ENCODE data around the gene AATK. TPM values are rescaled to one million over a fixed set of nuclear protein-coding genes. Genes with fewer than 3 reads are reported as not detected.

Gene AATK
- total and polyA plus RNA-seq, 2 experiments from 2014 or later: 1.1 to 5.0 TPM

DNA sequence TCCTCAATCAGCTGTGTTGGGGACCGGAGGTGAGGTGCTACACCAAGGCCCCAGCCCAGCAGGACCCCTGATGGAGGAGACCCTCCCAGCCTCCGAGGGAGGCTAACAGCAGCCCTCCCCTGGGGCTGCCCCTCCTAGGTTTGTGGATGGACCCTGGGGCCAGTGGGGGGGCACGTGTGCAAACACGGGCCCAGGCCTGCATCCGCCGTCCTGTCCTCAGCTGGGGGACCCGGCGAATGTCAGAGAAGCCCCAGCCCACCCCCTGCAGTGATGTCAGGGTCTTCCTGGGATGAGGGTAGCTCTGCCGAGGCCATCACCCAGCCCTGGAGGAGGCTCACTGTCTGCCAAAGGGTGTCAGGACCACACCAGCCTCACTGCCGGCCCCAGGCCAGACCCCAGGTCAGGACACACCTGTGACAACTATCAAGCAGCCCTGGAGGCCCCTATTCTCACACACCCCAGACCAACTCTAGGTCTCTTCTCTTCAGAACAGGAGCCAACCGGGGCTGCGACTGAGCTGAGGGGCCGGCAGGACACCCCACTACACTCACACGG, 30.0 kb upstream of the AATK start:
- Histone ChIP-seq H3K4me2 (no peak overlapping the region), H3K4me1 (ENCODE audit: insufficient read depth) (no peaks in the 10 kb centered on the region), H3F3A (replicated peaks; ENCODE audit: low read depth) (no peaks in the 10 kb centered on the region), H3K79me2 (replicated peaks; ENCODE audit: insufficient read depth) (no peaks in the 10 kb centered on the region), H3K9me2 (ENCODE audit: insufficient read depth) (no peaks in the 10 kb centered on the region), H3K27ac (ENCODE audit: low read depth) (no peak overlapping the region), H3K36me3 (ENCODE audit: insufficient read depth) (no peaks in the 10 kb centered on the region; the same call in 1 of the 2 replicates), H2AFZ (no peak overlapping the region), H4K20me1 (replicated peaks; ENCODE audit: insufficient read depth) (no peaks in the 10 kb centered on the region), H3K27me3 (ENCODE audit: insufficient read depth) (no peaks in the 10 kb centered on the region), H3K4me3 (no peak overlapping the region)
- Mint-ChIP-seq H3K27ac (no peak overlapping the region), H3K4me1 (no peaks in the 10 kb centered on the region), H3K4me3 (no peak overlapping the region), H3K9me3 (no peaks in the 10 kb centered on the region), H3K27me3 (ENCODE audit: insufficient read depth, low read depth, poor library complexity) (peaks cover 2% of the 10 kb centered on the region), H3K36me3 (ENCODE audit: low read depth) (peaks cover 9% of the 10 kb centered on the region; the same call in 1 of the 3 replicates)
- DNase-seq (ENCODE audit: low spot score) (no peak), ATAC-seq (no peak)
- TF ChIP-seq, protein P1, sequence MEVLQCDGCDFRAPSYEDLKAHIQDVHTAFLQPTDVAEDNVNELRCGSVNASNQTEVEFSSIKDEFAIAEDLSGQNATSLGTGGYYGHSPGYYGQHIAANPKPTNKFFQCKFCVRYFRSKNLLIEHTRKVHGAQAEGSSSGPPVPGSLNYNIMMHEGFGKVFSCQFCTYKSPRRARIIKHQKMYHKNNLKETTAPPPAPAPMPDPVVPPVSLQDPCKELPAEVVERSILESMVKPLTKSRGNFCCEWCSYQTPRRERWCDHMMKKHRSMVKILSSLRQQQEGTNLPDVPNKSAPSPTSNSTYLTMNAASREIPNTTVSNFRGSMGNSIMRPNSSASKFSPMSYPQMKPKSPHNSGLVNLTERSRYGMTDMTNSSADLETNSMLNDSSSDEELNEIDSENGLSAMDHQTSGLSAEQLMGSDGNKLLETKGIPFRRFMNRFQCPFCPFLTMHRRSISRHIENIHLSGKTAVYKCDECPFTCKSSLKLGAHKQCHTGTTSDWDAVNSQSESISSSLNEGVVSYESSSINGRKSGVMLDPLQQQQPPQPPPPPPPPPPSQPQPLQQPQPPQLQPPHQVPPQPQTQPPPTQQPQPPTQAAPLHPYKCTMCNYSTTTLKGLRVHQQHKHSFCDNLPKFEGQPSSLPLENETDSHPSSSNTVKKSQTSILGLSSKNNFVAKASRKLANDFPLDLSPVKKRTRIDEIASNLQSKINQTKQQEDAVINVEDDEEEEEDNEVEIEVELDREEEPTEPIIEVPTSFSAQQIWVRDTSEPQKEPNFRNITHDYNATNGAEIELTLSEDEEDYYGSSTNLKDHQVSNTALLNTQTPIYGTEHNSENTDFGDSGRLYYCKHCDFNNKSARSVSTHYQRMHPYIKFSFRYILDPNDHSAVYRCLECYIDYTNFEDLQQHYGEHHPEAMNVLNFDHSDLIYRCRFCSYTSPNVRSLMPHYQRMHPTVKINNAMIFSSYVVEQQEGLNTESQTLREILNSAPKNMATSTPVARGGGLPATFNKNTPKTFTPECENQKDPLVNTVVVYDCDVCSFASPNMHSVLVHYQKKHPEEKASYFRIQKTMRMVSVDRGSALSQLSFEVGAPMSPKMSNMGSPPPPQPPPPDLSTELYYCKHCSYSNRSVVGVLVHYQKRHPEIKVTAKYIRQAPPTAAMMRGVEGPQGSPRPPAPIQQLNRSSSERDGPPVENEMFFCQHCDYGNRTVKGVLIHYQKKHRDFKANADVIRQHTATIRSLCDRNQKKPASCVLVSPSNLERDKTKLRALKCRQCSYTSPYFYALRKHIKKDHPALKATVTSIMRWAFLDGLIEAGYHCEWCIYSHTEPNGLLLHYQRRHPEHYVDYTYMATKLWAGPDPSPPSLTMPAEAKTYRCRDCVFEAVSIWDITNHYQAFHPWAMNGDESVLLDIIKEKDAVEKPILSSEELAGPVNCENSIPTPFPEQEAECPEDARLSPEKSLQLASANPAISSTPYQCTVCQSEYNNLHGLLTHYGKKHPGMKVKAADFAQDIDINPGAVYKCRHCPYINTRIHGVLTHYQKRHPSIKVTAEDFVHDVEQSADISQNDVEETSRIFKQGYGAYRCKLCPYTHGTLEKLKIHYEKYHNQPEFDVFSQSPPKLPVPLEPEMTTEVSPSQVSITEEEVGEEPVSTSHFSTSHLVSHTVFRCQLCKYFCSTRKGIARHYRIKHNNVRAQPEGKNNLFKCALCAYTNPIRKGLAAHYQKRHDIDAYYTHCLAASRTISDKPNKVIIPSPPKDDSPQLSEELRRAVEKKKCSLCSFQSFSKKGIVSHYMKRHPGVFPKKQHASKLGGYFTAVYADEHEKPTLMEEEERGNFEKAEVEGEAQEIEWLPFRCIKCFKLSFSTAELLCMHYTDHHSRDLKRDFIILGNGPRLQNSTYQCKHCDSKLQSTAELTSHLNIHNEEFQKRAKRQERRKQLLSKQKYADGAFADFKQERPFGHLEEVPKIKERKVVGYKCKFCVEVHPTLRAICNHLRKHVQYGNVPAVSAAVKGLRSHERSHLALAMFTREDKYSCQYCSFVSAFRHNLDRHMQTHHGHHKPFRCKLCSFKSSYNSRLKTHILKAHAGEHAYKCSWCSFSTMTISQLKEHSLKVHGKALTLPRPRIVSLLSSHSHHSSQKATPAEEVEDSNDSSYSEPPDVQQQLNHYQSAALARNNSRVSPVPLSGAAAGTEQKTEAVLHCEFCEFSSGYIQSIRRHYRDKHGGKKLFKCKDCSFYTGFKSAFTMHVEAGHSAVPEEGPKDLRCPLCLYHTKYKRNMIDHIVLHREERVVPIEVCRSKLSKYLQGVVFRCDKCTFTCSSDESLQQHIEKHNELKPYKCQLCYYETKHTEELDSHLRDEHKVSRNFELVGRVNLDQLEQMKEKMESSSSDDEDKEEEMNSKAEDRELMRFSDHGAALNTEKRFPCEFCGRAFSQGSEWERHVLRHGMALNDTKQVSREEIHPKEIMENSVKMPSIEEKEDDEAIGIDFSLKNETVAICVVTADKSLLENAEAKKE (CRISPR knock-in tag; IDR thresholded peaks at IDR 0.05): no peak
- TF ChIP-seq EZH2 (IDR thresholded peaks at IDR 0.05; ENCODE audit: low read depth, unreplicated experiment) (no peak), NANOG (IDR thresholded peaks at IDR 0.05; ENCODE audit: borderline replicate concordance) (no peak), ZNF331 (CRISPR knock-in tag; IDR thresholded peaks at IDR 0.05; ENCODE audit: low read depth) (no peak), JUNB (IDR thresholded peaks at IDR 0.05; ENCODE audit: unreplicated experiment) (no peak), STAT1 (IDR thresholded peaks at IDR 0.05; ENCODE audit: unreplicated experiment) (no peak), EZH2phosphoT487 (IDR thresholded peaks at IDR 0.05; ENCODE audit: unreplicated experiment) (no peak), CREB1 (CRISPR knock-in tag; IDR thresholded peaks at IDR 0.05; ENCODE audit: low read depth) (no peak), ZNF114 (CRISPR knock-in tag; IDR thresholded peaks at IDR 0.05) (no peak), POLR2AphosphoS5 (IDR thresholded peaks at IDR 0.05; ENCODE audit: low read depth) (no peak)
- TF ChIP-seq, protein P2, sequence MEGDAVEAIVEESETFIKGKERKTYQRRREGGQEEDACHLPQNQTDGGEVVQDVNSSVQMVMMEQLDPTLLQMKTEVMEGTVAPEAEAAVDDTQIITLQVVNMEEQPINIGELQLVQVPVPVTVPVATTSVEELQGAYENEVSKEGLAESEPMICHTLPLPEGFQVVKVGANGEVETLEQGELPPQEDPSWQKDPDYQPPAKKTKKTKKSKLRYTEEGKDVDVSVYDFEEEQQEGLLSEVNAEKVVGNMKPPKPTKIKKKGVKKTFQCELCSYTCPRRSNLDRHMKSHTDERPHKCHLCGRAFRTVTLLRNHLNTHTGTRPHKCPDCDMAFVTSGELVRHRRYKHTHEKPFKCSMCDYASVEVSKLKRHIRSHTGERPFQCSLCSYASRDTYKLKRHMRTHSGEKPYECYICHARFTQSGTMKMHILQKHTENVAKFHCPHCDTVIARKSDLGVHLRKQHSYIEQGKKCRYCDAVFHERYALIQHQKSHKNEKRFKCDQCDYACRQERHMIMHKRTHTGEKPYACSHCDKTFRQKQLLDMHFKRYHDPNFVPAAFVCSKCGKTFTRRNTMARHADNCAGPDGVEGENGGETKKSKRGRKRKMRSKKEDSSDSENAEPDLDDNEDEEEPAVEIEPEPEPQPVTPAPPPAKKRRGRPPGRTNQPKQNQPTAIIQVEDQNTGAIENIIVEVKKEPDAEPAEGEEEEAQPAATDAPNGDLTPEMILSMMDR (conservative IDR thresholded peaks at IDR 0.05; ENCODE audit: low read depth in 2 of 2): no peak
- TF ChIP-seq, protein P3, sequence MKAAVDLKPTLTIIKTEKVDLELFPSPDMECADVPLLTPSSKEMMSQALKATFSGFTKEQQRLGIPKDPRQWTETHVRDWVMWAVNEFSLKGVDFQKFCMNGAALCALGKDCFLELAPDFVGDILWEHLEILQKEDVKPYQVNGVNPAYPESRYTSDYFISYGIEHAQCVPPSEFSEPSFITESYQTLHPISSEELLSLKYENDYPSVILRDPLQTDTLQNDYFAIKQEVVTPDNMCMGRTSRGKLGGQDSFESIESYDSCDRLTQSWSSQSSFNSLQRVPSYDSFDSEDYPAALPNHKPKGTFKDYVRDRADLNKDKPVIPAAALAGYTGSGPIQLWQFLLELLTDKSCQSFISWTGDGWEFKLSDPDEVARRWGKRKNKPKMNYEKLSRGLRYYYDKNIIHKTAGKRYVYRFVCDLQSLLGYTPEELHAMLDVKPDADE (IDR thresholded peaks at IDR 0.05): no peak
- TF ChIP-seq, protein P4, sequence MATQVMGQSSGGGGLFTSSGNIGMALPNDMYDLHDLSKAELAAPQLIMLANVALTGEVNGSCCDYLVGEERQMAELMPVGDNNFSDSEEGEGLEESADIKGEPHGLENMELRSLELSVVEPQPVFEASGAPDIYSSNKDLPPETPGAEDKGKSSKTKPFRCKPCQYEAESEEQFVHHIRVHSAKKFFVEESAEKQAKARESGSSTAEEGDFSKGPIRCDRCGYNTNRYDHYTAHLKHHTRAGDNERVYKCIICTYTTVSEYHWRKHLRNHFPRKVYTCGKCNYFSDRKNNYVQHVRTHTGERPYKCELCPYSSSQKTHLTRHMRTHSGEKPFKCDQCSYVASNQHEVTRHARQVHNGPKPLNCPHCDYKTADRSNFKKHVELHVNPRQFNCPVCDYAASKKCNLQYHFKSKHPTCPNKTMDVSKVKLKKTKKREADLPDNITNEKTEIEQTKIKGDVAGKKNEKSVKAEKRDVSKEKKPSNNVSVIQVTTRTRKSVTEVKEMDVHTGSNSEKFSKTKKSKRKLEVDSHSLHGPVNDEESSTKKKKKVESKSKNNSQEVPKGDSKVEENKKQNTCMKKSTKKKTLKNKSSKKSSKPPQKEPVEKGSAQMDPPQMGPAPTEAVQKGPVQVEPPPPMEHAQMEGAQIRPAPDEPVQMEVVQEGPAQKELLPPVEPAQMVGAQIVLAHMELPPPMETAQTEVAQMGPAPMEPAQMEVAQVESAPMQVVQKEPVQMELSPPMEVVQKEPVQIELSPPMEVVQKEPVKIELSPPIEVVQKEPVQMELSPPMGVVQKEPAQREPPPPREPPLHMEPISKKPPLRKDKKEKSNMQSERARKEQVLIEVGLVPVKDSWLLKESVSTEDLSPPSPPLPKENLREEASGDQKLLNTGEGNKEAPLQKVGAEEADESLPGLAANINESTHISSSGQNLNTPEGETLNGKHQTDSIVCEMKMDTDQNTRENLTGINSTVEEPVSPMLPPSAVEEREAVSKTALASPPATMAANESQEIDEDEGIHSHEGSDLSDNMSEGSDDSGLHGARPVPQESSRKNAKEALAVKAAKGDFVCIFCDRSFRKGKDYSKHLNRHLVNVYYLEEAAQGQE (IDR thresholded peaks at IDR 0.05; ENCODE audit: unreplicated experiment): no peak

All from GM23338 (cell line).